ENCODE data around the gene C21orf58.

The C21orf58 gene

GRCh38 chr21:46354046-46354445 lies 30.4 kb upstream of the C21orf58 start:
- Histone ChIP-seq H3K4me3 (ENCODE audit: low read depth, low read length) (no peak overlapping the region), H3K27ac (no peak overlapping the region), H3K9me3 (ENCODE audit: control insufficient read depth, low read length) (no peaks in the 10 kb centered on the region), H3K4me1 (no peaks in the 10 kb centered on the region), H3K9ac (no peak overlapping the region), H3K27me3 (ENCODE audit: control insufficient read depth, insufficient read depth, low read length) (no peaks in the 10 kb centered on the region), H3K4me2 (ENCODE audit: low read length) (no peak overlapping the region), H2AFZ (no peak overlapping the region), H3K36me3 (ENCODE audit: control insufficient read depth, insufficient read depth, low read length) (no peaks in the 10 kb centered on the region), H3K79me2 (no peaks in the 10 kb centered on the region)
- TF ChIP-seq, protein P1, sequence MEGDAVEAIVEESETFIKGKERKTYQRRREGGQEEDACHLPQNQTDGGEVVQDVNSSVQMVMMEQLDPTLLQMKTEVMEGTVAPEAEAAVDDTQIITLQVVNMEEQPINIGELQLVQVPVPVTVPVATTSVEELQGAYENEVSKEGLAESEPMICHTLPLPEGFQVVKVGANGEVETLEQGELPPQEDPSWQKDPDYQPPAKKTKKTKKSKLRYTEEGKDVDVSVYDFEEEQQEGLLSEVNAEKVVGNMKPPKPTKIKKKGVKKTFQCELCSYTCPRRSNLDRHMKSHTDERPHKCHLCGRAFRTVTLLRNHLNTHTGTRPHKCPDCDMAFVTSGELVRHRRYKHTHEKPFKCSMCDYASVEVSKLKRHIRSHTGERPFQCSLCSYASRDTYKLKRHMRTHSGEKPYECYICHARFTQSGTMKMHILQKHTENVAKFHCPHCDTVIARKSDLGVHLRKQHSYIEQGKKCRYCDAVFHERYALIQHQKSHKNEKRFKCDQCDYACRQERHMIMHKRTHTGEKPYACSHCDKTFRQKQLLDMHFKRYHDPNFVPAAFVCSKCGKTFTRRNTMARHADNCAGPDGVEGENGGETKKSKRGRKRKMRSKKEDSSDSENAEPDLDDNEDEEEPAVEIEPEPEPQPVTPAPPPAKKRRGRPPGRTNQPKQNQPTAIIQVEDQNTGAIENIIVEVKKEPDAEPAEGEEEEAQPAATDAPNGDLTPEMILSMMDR (IDR thresholded peaks at IDR 0.05) = no peak

- H3K79me2 ChIP-seq = no peaks in the 10 kb centered on the region
- no peaks in the 10 kb centered on the region for H3K9me3 ChIP-seq (ENCODE audit: control insufficient read depth, low read length)
- no peak overlapping the region for H3K4me2 ChIP-seq (ENCODE audit: low read length)
- no peak overlapping the region for H3K9ac ChIP-seq
- no peak overlapping the region for H3K27ac ChIP-seq
- H3K4me3 ChIP-seq (ENCODE audit: low read depth, low read length) = no peak overlapping the region
- H3K27me3 ChIP-seq (ENCODE audit: control insufficient read depth, insufficient read depth, low read length) = no peaks in the 10 kb centered on the region
- H2AFZ ChIP-seq = no peak overlapping the region
- H3K36me3 ChIP-seq (ENCODE audit: control insufficient read depth, insufficient read depth, low read length) = no peaks in the 10 kb centered on the region
- no peaks in the 10 kb centered on the region for H3K4me1 ChIP-seq
- TF ChIP-seq, protein P1 (IDR thresholded peaks at IDR 0.05) = no peak
Measured at GRCh38 chr21:46352913-46353312, 29.2 kb upstream of the C21orf58 start.

- TF ChIP-seq, protein P1 (IDR thresholded peaks at IDR 0.05) = no peak
- Histone ChIP-seq H3K4me2 (ENCODE audit: low read length) (no peak overlapping the region), H3K9ac (no peak overlapping the region), H3K36me3 (ENCODE audit: control insufficient read depth, insufficient read depth, low read length) (no peaks in the 10 kb centered on the region), H3K27me3 (ENCODE audit: control insufficient read depth, insufficient read depth, low read length) (no peaks in the 10 kb centered on the region), H3K4me3 (ENCODE audit: low read depth, low read length) (no peak overlapping the region), H3K9me3 (ENCODE audit: control insufficient read depth, low read length) (no peaks in the 10 kb centered on the region), H3K27ac (no peak overlapping the region), H3K4me1 (no peaks in the 10 kb centered on the region), H3K79me2 (no peaks in the 10 kb centered on the region), H2AFZ (no peak overlapping the region)
Measured at GRCh38 chr21:46352164-46352515, 28.5 kb upstream of the C21orf58 start.

- Histone ChIP-seq H3K9me3 (ENCODE audit: control insufficient read depth, low read length) (no peaks in the 10 kb centered on the region), H3K4me2 (ENCODE audit: low read length) (no peak overlapping the region), H2AFZ (no peak overlapping the region), H3K9ac (no peak overlapping the region), H3K4me1 (no peaks in the 10 kb centered on the region), H3K79me2 (no peaks in the 10 kb centered on the region), H3K27ac (no peak overlapping the region), H3K4me3 (ENCODE audit: low read depth, low read length) (no peak overlapping the region), H3K27me3 (ENCODE audit: control insufficient read depth, insufficient read depth, low read length) (no peaks in the 10 kb centered on the region), H3K36me3 (ENCODE audit: control insufficient read depth, insufficient read depth, low read length) (no peaks in the 10 kb centered on the region)
- TF ChIP-seq, protein P1 (IDR thresholded peaks at IDR 0.05) = no peak
Measured at GRCh38 chr21:46351476-46352163, 27.9 kb upstream of the C21orf58 start.

- Histone ChIP-seq H3K9ac (no peak overlapping the region), H3K4me2 (ENCODE audit: low read length) (no peak overlapping the region), H3K4me1 (no peaks in the 10 kb centered on the region), H3K79me2 (no peaks in the 10 kb centered on the region), H2AFZ (no peak overlapping the region), H3K4me3 (ENCODE audit: low read depth, low read length) (no peak overlapping the region), H3K36me3 (ENCODE audit: control insufficient read depth, insufficient read depth, low read length) (no peaks in the 10 kb centered on the region), H3K27me3 (ENCODE audit: control insufficient read depth, insufficient read depth, low read length) (no peaks in the 10 kb centered on the region), H3K9me3 (ENCODE audit: control insufficient read depth, low read length) (no peaks in the 10 kb centered on the region), H3K27ac (no peak overlapping the region)
- TF ChIP-seq, protein P1 (IDR thresholded peaks at IDR 0.05) = no peak
Measured at GRCh38 chr21:46350981-46351380, 27.3 kb upstream of the C21orf58 start.

Data from parathyroid adenoma (tissue), 2 donors.